GM18508 (cell line): Measurements from ENCODE around the gene HS6ST2.
"Not testable (repeated sequence)": the region's sequence is repeated elsewhere in the genome, so short reads cannot be mapped to it uniquely, and the experiment has no call there.

ENCODE experiments used
- ATAC-seq: cut with Tn5 transposase; IDR thresholded peaks from one replicate; pipeline ENCODE4 v1.9.1; 2021; ENCODE audit warnings: moderate number of reproducible peaks; ENCODE audit not compliant: insufficient read depth, unreplicated experiment

The HS6ST2 gene

DNA sequence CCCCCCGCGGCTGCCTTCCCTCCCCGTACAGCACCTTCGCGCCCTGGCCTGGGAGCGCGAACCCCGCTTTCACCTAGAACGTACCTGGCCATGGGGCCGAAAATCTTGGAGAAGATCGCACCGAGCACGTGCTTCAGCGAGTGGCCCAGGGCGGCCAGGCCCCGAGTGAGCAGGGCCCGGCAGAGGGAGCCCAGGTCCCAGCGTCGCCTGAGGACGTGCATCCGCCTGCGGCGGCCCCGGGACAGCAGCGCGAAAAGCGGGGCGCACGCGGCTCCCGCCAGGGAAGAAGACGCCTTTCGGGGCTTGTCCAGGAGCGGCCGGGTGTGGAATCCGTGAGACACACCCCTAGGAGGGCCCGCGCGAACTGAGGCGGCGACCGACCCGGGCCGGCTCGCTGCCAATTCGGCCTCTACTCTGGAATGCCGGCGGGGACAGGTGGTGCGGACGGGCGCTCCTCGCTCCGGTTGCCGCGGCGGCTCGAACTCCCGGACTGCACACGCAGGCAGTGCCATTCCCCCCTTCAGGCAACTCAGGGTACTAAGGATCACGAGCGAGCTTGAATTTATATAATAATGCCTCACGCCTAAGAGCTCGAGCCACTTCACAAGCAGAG lies at the start of gene HS6ST2:
HS6ST2 (minus strand) TSS at position 539 of the 613 bp plus-strand sequence.
- no peak for ATAC-seq

- no peak for ATAC-seq
Observed at GRCh38 chrX:133007458-133007857, 49.0 kb upstream of the HS6ST2 start.

- ATAC-seq, result no peak
Observed at GRCh38 chrX:133005616-133006015, 47.2 kb upstream of the HS6ST2 start.

- ATAC-seq, result no peak
Observed at GRCh38 chrX:133005042-133005441, 46.6 kb upstream of the HS6ST2 start.

- no peak for ATAC-seq
Observed at GRCh38 chrX:132999209-132999608, 40.8 kb upstream of the HS6ST2 start.

DNA sequence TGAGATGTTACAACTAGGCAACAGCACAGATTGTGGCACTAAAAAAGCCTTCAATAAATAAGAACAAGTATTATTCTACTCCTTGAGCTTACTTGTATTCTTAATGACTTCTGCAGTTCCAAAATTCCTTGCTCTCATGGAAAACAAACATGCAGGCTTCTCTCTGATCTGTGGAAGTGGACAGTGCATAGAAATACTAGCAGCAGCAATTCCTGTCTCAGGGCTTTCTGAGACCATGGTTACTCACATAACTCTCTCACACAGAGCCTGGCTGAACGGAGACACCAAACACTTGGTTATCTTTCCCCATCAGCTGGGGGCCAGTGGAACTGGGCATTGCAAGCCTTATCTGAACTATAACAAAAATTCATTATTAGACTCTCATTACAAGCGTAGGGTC lies 32.4 kb upstream of the HS6ST2 start:
- no peak for ATAC-seq

DNA sequence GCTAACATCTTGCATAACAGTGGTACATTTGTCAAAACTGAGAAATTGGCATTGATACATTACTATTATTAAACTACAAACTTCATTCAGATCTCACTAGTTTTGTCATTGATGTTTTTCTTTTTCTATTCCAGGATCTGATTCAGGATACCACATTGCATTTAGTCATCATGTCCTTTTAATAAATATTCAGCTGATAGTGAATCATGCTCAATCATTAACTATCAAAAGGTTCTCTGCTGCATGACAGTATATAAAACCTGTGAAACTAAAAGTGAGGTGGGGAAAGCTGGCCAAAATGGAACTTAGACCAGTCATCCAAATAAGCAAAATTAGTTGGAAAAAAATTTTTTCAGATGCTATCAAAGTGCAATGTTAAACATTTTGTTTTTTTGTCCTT lies 28.1 kb upstream of the HS6ST2 start:
- ATAC-seq, result no peak

DNA sequence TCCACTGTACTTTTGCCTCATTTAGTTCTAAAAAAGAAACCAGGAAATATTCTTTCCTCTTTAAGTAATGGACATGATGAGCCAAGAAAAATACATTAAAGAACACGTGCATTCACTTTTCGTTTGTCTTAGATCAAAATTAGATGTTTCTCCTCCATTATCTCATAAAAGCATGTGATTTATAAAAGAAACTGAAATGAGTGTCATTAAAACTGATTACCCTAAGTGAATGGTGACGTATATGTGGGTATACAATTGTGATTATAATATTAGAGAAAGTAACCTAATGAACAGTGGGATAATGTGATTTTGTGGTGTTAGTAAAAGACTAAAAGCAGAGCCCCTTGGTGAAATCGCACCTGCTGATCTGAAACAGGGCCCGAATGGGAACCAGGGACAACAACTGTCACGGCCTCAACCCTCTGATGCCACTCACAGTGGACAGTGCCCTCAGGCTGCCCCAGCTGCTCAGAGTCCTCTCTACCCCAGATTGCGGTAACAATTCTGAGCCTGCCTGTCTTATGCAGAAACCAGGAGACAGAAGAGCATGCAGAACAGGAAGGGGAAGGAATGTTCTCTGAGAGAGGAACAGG lies 25.7 kb upstream of the HS6ST2 start:
- ATAC-seq, result no peak

DNA sequence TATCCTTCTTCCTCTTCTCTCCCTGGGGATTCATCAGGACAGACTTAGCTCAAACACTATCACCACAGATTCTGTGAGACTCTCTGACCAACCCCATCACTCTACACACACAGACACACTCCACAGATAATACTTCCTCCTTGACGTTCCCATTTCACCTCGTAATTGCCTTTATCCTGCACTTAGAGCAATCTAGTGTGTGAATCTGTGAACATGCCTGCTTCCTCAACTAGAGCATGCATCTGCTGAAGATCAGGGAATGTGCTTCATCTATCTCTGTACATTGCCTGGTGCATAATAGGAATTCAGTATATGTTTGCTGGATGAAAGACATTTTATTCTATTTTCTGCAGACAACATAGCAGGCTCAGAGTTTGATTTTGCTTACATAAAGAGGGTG lies 25.1 kb upstream of the HS6ST2 start:
- ATAC-seq, result no peak

DNA sequence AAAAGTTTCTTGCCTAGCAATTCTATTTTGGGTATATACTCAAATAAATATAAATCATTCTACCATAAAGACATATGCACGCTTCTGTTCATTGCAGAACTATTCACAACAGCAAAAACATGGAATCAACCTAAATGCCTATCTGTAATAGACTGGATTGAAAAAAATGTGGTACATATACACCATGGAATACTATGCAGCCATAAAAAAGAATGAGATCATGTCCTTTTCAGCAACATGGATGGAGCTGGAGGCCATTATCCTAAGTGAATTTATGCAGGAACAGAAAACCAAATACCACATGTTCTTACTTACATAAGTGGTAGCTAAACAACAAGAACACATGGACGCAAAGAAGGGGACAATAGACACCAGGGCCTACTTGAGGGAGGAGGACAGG lies 21.6 kb upstream of the HS6ST2 start:
- ATAC-seq, result not testable (repeated sequence)

- no peak for ATAC-seq
Observed at GRCh38 chrX:132968296-132968949, 10.0 kb upstream of the HS6ST2 start.

GRCh38 chrX:132967049-132967448 lies 8.6 kb upstream of the HS6ST2 start:
- no peak for ATAC-seq

DNA sequence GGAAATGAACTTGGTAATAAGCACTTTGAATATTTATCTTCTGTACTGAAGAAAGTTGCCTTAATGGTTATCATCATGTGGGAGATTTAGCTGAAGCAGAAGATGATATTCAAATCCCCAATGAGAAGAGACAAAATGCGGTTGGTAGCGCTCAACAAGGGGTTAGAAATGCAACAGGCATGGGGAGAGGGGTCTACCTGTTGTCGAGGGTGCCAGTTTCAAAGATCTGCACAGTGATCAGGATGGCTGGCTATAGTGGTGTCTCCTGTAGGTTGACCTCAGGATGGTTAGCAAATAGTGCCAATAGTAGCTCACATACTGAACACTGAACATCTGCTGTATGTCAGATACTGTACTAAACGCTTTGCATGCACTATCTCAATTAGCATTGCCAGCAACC lies 7.0 kb upstream of the HS6ST2 start:
- ATAC-seq, result no peak

GRCh38 chrX:132961511-132961910 lies 3.1 kb upstream of the HS6ST2 start:
- ATAC-seq, result no peak

GRCh38 chrX:132957211-132958090 lies 978 bp downstream of the HS6ST2 start:
- no peak for ATAC-seq

DNA sequence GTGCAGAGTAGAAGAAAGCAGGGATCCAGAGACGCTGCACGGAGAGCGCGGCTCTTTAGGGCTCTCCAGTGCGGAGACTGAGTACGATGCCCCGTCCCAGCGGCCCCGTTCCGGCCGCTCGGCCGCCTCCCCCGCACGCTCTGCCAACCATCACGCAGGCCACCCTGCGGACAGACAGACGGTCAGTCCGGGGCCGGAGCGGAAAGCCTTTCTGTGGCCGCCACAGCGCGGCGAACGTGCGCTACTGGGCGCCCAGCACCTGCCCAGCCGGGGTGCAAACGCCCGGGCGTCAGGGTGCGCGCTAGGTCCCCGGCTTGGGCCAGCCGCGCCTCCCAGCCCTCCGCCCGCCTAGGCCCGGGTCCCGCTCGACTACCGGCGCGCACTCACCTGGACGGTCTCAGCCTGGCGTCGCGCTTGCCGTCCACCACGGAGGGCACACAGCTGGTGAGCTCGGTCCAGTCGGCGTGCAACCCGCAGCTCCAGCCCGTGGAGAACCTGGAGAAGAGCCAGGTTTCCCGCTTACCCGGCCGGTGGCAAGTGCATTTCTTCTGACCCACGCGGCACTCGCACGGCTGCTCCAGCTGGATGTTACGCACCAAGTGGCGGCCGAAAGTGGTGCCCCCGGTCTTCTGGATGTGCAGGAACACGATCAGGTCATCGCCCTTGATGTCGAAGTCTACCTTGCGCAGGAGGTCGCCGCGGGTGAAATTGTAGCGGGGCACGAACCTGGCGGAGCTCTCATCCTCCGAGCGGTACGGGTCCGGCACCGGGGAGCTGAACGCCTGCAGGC lies 1.8 kb downstream of the HS6ST2 start:
- no peak for ATAC-seq

DNA sequence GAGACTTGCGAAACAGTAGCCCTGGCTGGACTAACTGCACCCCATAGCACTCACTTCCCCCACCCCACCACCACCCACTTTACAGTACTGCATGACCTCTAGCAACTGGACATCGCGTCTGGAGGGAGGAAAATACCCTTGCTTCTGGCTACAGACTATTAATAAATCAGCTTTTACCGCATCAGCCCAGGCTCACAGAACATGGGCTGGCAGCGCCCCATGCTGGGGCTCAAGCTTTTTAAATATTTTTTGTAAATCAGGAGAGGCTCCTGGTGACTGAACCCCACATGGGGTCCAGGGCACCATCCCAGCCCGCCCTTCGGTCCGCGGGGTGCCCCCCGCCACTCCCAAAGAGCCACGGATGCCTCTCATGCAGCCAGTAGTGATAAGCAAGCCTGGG lies 2.7 kb downstream of the HS6ST2 start:
- no peak for ATAC-seq

DNA sequence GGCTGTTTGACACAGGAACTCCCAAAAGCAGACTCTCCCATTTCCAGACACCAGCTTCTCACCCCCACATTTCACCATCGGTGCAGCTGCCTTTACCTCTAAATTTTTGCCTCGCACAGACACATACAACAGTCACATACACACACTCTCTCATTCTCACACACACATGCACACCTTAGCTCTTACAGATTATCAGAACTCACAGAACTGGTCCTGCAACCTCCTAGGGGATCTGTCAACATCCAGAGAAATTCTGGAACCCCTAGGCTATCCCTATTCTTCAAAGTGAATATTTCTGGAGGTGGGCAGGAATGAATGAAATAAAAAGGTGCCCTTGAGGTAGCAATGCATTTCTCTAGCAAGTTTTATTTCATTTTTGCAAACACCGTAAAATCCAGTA lies 4.1 kb downstream of the HS6ST2 start:
- ATAC-seq, result no peak

- ATAC-seq, result no peak
Observed at GRCh38 chrX:132953354-132953753, 5.1 kb downstream of the HS6ST2 start.

DNA sequence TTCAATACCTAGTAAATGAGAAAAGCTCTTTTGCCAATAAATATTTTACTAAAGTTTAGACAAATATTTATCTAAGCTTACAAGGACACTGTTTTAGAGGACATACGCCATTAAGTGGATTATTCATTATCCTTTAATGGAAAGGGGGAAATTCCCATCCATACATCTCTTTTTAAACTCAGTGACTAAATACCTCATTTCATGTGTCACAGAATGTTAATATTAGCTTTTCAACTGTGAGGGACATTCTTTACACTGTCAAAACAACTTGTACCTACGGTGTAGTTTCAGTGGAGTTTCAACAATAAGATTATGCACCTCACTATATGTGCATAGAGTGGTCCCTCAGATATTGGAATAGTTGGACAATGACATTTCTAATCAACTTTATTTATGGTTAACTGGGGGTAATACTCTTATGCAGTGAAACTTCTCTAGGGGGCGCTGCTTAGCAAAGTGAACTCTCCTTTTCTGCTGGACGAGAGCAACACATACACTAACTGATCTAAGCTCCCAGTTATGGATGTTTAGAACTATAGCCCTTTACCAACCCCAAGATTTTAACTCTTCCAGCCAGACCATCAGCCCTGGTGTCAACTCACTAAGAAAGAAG lies 9.7 kb downstream of the HS6ST2 start:
- ATAC-seq, result no peak
